IPS-NIHi7 (cell line): ENCODE measurements around the gene ZNF785.
A peak's percentile ranks its signal among the peaks of the same experiment; 100 is the strongest.
"Not testable (repeated sequence)": the region's sequence is repeated elsewhere in the genome, so short reads cannot be mapped to it uniquely, and the experiment has no call there.

Source experiments
- DNase-seq: peaks from one replicate; pipeline ENCODE4 v3.0.0; 2012; ENCODE audit warnings: mixed read lengths; ENCODE audit errors: extremely low spot score

Gene ZNF785

GRCh38 chr16:30585400-30586191, at the start of gene ZNF785:
ZNF785 (minus strand) TSS chr16:30585697; CDS start chr16:30585611, 86 bp downstream.
- peak; percentile 96 for DNase-seq

- DNase-seq = no peak
Measured at GRCh38 chr16:30633526-30633925, 48.0 kb upstream of the ZNF785 start.

- DNase-seq = not testable (repeated sequence)
Measured at GRCh38 chr16:30632454-30632853, 47.0 kb upstream of the ZNF785 start.

GRCh38 chr16:30628628-30629540, 43.4 kb upstream of the ZNF785 start:
- peak; percentile 77 for DNase-seq

- no peak for DNase-seq
Measured at GRCh38 chr16:30626236-30626635, 40.7 kb upstream of the ZNF785 start.

GRCh38 chr16:30623536-30624283, 38.2 kb upstream of the ZNF785 start:
- DNase-seq = no peak

GRCh38 chr16:30622455-30623032, 37.0 kb upstream of the ZNF785 start:
- no peak for DNase-seq

- DNase-seq = no peak
Measured at GRCh38 chr16:30621765-30622164, 36.3 kb upstream of the ZNF785 start.

GRCh38 chr16:30620169-30620568, 34.7 kb upstream of the ZNF785 start:
- no peak for DNase-seq

- no peak for DNase-seq
Measured at GRCh38 chr16:30619638-30620037, 34.1 kb upstream of the ZNF785 start.

GRCh38 chr16:30619202-30619601, 33.7 kb upstream of the ZNF785 start:
- no peak for DNase-seq

GRCh38 chr16:30615358-30616091, 30.0 kb upstream of the ZNF785 start:
- DNase-seq = peak; percentile 86

- peak; percentile 98 for DNase-seq
Measured at GRCh38 chr16:30609926-30610839, 24.7 kb upstream of the ZNF785 start, which contains the start of gene ZNF689. ZNF689 (minus strand) TSS chr16:30610389; CDS start chr16:30610041, 348 bp downstream.

GRCh38 chr16:30609002-30609925, 23.8 kb upstream of the ZNF785 start:
- peak; percentile 66 for DNase-seq

GRCh38 chr16:30606004-30606403, 20.5 kb upstream of the ZNF785 start:
- no peak for DNase-seq

- DNase-seq = no peak
Measured at GRCh38 chr16:30605158-30605557, 19.7 kb upstream of the ZNF785 start.

GRCh38 chr16:30604316-30604947, 18.9 kb upstream of the ZNF785 start:
- DNase-seq = no peak

- no peak for DNase-seq
Measured at GRCh38 chr16:30603945-30604315, 18.4 kb upstream of the ZNF785 start.
